DMS114 treated with DMSO at 0.1 percent for 48 hours (cell line): Measurements from ENCODE around the gene ZNF229.
"Not testable (repeated sequence)": the region's sequence is repeated elsewhere in the genome, so short reads cannot be mapped to it uniquely, and the experiment has no call there.

Source experiments
- DNase-seq: peaks from one replicate; lab custom pipeline; 2025; ENCODE audit not compliant: unreplicated experiment; lab: John Stamatoyannopoulos, UW

The ZNF229 gene

GRCh38 chr19:44447916-44448674 is at the start of gene ZNF229:
Gene ZNF229 (minus strand): TSS chr19:44448472. CDS start chr19:44442847, 5,625 bp downstream.
- peak; percentile 87 for DNase-seq

GRCh38 chr19:44496711-44497110 is 48.4 kb upstream of the ZNF229 start:
- DNase-seq = no peak

GRCh38 chr19:44476559-44477408 is 28.5 kb upstream of the ZNF229 start:
- DNase-seq = no peak

- DNase-seq = not testable (repeated sequence)
These were observed 20.5 kb upstream of the ZNF229 start for GRCh38 chr19:44468730-44469129.

GRCh38 chr19:44462600-44463286 is 14.5 kb upstream of the ZNF229 start:
- DNase-seq = not testable (repeated sequence)

- DNase-seq = not testable (repeated sequence)
These were observed 7.7 kb upstream of the ZNF229 start for GRCh38 chr19:44456016-44456415.

- no peak for DNase-seq
These were observed 6.8 kb upstream of the ZNF229 start for GRCh38 chr19:44455100-44455499.

- no peak for DNase-seq
These were observed 4.1 kb upstream of the ZNF229 start for GRCh38 chr19:44452367-44452766.

GRCh38 chr19:44451687-44452086 is 3.4 kb upstream of the ZNF229 start:
- DNase-seq = no peak

- no peak for DNase-seq
These were observed 9.8 kb downstream of the ZNF229 start for GRCh38 chr19:44438441-44438840.

- DNase-seq = no peak
These were observed 12.8 kb downstream of the ZNF229 start for GRCh38 chr19:44435441-44435840.

GRCh38 chr19:44430956-44431355 is 17.3 kb downstream of the ZNF229 start:
- no peak for DNase-seq

GRCh38 chr19:44415553-44415952 is 32.7 kb downstream of the ZNF229 start:
- not testable (repeated sequence) for DNase-seq

GRCh38 chr19:44401139-44402115 is 46.8 kb downstream of the ZNF229 start, which contains the start of gene ZNF285:
Gene ZNF285 (minus strand): TSS chr19:44401608. CDS start chr19:44397213, 4,395 bp downstream.
- DNase-seq = no peak

GRCh38 chr19:44389268-44389667 is 59.0 kb downstream of the ZNF229 start:
- not testable (repeated sequence) for DNase-seq
